Subcutaneous abdominal adipose tissue (tissue), 5 donors: ENCODE data around the gene SMG6.
A peak's percentile ranks its signal among the peaks of the same experiment; 100 is the strongest.

Experiments used
- H3K27ac ChIP-seq: one replicate; pipeline ENCODE4 v1.7.0; 2013; ENCODE audit warnings: low read depth, mild to moderate bottlenecking, inconsistent platforms, low read length, moderate library complexity
- H3K27me3 ChIP-seq, 5 donors: one replicate each; pipeline ENCODE4 v1.7.0; 2013; ENCODE audit warnings: low read length in 5 of 5, inconsistent platforms in 1 of 5; ENCODE audit not compliant: control insufficient read depth in 5 of 5, insufficient read depth in 4 of 5
- H3K36me3 ChIP-seq, 5 donors: one replicate each; pipeline ENCODE4 v1.7.0; 2013; ENCODE audit warnings: low read length in 5 of 5; ENCODE audit not compliant: control insufficient read depth in 5 of 5, insufficient read depth in 5 of 5
- H3K4me1 ChIP-seq, 5 donors: one replicate each; pipeline ENCODE4 v1.7.0; 2013; ENCODE audit warnings: low read length in 5 of 5, mild to moderate bottlenecking in 3 of 5, moderate library complexity in 1 of 5; ENCODE audit not compliant: control insufficient read depth in 5 of 5, insufficient read depth in 5 of 5
- H3K4me3 ChIP-seq, 5 donors: one replicate each; pipeline ENCODE4 v1.7.0; 2013; ENCODE audit warnings: low read length in 5 of 5, low read depth in 1 of 5
- H3K9ac ChIP-seq, 5 donors: one replicate each; pipeline ENCODE4 v1.7.0; 2013; ENCODE audit warnings: low read length in 5 of 5, mild to moderate bottlenecking in 4 of 5, moderate library complexity in 3 of 5
- H3K9me3 ChIP-seq, 5 donors: one replicate each; pipeline ENCODE4 v1.7.0; 2013; ENCODE audit warnings: low read length in 5 of 5; ENCODE audit not compliant: control insufficient read depth in 5 of 5
- donor health status: healthy.
- donor health status: healthy.
- donor health status: healthy.
- donor health status: healthy.
- donor health status: healthy.

Gene SMG6

DNA sequence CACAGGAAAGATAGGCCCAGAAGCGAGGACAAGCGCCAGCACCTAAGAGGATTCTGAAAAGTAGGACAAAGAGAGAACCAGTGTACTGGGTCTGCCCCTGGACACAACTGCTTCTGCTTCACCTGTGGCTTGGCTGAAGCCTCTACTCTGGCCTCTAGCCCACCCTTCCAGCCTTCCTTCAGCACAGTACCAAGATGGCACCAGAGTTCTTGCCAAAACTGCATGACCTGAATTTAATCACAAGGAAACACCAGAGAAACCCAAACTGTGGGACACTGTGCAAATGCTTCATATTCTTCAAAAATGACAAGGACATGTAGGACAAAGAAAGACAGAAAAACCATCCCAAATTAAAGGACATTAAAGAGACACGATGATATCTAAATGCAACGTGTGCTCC lies 116.6 kb downstream of the SMG6 start:
- H3K27ac ChIP-seq: no peak overlapping the region
- no peaks in the 10 kb centered on the region for H3K27me3 ChIP-seq
- peaks cover 9 to 38% (median 32%) of the 10 kb centered on the region in 5 donors for H3K36me3 ChIP-seq
- no peaks in the 10 kb centered on the region for H3K9me3 ChIP-seq
- H3K4me3 ChIP-seq: no peak overlapping the region
- no peak overlapping the region for H3K9ac ChIP-seq
- H3K4me1 ChIP-seq: peaks cover 12 to 45% (median 24%) of the 10 kb centered on the region in 5 donors

DNA sequence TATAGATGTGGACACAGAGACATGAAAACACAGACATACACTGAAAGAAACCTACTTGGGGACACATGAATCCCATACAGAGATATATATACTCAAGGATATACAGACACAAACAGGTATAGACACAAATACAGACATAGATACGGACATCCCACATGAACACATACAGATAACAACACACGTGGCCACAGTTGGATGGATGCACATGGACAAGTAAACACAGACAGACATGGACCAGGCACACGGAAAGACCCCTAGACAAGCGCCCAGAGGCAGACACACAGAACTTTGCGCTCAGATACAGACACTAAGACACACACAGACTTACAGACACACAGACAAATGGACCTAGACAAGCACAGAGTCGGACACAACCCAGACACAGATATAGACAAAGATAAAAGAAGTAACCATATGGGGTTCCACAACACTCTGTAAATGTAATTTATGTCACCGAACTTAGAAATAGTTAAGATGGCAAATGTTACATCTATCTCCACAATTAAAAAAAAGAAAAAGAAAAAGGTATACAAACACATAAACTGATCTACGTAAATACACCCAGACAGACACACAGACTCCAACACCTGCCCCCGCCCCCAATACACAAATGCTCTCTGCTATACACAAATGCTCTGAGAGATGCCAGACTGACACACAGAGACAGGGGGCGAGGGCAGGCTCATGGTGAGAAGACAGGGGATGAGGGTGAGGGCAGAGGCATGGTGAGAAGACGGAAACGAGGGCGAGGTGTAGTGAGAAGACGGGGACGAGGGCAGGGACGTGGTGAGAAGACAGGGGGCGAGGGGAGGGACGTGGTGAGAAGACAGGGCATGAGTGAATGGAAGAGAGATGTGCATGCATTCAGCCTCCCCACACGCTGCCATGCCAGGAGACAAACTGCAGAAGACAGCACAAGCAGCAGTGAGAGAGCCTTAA lies 118.3 kb downstream of the SMG6 start:
- H3K9ac ChIP-seq: no peak overlapping the region
- peaks cover 23 to 47% (median 36%) of the 10 kb centered on the region in 5 donors for H3K4me1 ChIP-seq
- no peak overlapping the region for H3K4me3 ChIP-seq
- H3K27ac ChIP-seq: no peak overlapping the region
- no peaks in the 10 kb centered on the region for H3K27me3 ChIP-seq
- peaks cover 9 to 34% (median 32%) of the 10 kb centered on the region in 5 donors for H3K36me3 ChIP-seq
- H3K9me3 ChIP-seq: no peaks in the 10 kb centered on the region

DNA sequence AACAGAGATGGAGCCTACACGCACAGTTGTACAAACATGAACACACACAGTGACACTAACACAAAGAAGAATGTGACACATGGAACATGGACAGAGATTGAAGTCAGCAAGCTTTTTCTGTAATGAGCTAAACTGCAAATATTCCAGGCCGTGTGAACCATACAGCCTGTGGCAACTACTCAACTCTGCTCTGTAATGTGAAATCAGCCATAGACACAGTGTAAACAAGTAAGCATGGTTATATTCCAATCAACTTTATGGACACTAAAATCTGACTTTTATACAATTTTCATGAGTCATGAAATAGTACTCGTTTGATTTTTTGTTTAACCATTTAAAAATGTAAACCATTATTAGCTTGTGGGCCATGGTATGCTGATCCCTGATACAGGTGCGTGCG lies 120.2 kb downstream of the SMG6 start:
- H3K27ac ChIP-seq: no peak overlapping the region
- H3K36me3 ChIP-seq: peaks cover 9 to 32% (median 30%) of the 10 kb centered on the region in 5 donors
- no peaks in the 10 kb centered on the region for H3K27me3 ChIP-seq
- H3K9me3 ChIP-seq: no peaks in the 10 kb centered on the region
- no peak overlapping the region for H3K9ac ChIP-seq
- H3K4me1 ChIP-seq: peaks cover 33 to 47% (median 44%) of the 10 kb centered on the region in 5 donors
- no peak overlapping the region for H3K4me3 ChIP-seq

DNA sequence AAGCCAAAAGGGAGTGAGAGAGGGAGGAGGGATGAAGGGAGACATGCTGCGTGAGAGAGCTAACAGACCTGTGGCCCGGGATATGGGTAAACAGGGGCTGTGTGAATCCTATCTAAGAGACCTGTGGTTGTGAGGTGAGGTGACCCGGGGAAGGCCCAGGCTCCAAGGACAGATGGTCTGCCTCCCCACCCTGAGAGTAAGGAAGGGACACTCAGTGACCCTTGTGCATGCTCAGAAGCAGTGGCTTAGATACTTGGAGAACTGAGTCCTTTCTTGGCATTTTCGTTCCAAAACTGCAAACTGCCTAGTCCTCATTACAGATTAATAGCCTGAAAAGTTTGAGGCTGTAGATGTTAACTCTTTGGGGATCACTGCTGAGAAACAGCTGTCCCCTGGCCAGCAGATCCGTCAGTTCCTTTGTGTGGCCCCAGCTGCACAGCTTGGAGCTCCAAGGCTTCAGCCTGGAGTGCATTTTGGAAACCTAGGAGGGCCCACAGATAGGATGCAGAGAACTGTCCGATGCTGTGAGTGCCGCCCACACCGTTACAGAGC lies 121.6 kb downstream of the SMG6 start:
- Histone ChIP-seq H3K9me3 (no peaks in the 10 kb centered on the region), H3K4me3 (no peak overlapping the region), H3K27me3 (no peaks in the 10 kb centered on the region), H3K36me3 (peaks cover 4 to 25% (median 22%) of the 10 kb centered on the region in 5 donors), H3K27ac (peak overlapping the region; percentile 86), H3K4me1 (peaks cover 35 to 57% (median 57%) of the 10 kb centered on the region in 5 donors), H3K9ac (no peak overlapping the region)

DNA sequence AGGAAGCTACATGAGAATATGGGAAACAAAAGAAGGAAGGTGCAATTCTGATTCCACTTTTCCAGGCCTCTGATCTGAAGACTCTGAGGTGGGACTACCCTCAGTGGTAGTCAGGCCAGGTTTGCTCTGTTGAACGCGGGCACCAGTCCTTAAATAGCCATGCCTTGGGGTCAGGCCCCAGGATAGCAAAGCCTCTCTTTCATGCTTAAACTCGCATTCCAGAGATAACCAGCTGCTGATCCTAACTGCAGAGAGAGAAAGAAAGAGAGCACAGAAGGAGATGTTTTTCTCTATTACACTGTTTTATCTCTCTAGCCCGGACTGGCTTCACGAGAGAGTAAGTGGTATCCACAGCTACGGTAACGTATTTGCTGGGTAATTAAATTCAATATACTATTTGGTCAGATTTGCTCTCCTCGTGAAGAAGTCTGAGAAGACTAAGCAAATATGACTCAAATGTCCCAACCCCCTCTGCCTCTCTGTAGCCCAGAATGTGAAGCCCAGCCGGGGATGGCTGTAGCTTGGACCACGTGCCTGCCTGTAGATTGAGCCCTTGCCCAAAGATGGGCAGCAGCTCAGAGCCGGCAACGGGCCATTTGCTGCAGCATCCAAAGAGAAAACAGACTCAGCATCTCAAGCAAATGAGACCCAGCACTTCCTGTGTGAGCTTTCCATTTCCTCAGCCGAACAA lies 122.2 kb downstream of the SMG6 start:
- peaks cover 3 to 19% (median 17%) of the 10 kb centered on the region in 5 donors for H3K36me3 ChIP-seq

DNA sequence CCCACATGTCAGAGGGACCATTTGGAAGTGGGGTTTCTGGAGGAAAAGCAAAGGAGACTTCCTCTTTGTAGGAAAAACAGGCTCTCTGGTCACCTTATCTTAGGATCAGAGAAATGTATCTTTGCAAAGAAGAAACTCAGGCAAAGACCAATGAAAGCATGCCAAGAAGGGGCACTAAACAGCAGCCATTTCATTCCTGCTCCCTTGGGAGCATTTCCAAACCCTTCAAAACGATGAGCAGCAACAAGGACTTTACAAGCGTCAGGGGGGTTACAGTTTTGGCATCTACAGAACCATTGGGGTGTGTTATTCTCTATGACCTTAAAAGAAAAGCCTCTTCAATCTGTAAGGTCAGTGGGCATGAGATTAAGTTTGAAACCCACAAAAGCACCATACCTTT lies 122.8 kb downstream of the SMG6 start:
- H3K36me3 ChIP-seq: peaks cover 0 to 13% (median 11%) of the 10 kb centered on the region in 5 donors
- H3K27me3 ChIP-seq: no peaks in the 10 kb centered on the region
- no peak overlapping the region for H3K9ac ChIP-seq
- no peak overlapping the region for H3K4me3 ChIP-seq
- H3K9me3 ChIP-seq: no peaks in the 10 kb centered on the region
- peaks cover 45 to 69% (median 69%) of the 10 kb centered on the region in 5 donors for H3K4me1 ChIP-seq
- H3K27ac ChIP-seq: peak overlapping the region; percentile 86

More for the DNA sequence above, 122.2 kb downstream of the SMG6 start:
- H3K4me3 ChIP-seq: no peak overlapping the region
- H3K9ac ChIP-seq: no peak overlapping the region
- H3K4me1 ChIP-seq: peaks cover 42 to 63% (median 63%) of the 10 kb centered on the region in 5 donors
- H3K27me3 ChIP-seq: no peaks in the 10 kb centered on the region
- no peaks in the 10 kb centered on the region for H3K9me3 ChIP-seq
- peak overlapping the region; percentile 86 for H3K27ac ChIP-seq

DNA sequence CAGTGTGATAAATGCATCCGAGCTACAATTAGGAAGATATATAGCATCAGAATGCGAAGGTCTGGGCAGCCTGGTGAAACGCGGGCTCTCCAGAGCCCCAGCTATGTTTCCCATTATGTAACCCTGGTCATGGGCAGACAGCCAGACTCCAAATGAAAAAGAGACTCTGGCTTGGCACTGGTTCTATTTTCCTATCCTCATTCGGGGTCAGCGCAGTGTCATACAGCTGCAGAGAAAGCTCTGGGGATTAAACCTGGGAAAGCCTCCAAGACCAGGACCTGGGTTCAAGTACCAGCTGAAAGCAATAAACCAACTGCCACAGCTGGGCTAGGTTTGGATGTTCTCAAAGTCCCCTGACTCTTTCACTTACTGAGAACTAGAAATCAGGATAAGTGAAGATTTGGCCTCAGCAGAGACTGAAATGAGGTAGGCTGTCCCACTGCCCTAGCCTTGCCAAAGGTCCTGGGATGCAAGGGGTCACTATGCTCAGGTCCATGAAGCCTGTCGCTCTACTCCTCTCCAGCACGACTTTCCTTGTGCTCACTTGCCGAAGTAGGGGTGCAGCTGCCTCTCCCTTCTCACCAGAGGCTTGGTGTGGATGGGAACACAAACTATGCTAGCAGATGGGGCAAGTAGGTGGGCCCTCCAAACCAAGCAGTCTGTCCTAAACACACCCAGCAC lies 123.8 kb downstream of the SMG6 start:
- H3K4me3 ChIP-seq: peak overlapping the region in 3 of 5 donors; percentile 30 to 52 (median 32)
- H3K9ac ChIP-seq: peak overlapping the region in 3 of 5 donors; percentile 17 to 73 (median 44)
- no peaks in the 10 kb centered on the region for H3K27me3 ChIP-seq
- peak overlapping the region; percentile 86 for H3K27ac ChIP-seq
- peaks cover 0 to 6% (median 2%) of the 10 kb centered on the region in 5 donors for H3K36me3 ChIP-seq
- peaks cover 54 to 79% (median 79%) of the 10 kb centered on the region in 5 donors for H3K4me1 ChIP-seq
- no peaks in the 10 kb centered on the region for H3K9me3 ChIP-seq

DNA sequence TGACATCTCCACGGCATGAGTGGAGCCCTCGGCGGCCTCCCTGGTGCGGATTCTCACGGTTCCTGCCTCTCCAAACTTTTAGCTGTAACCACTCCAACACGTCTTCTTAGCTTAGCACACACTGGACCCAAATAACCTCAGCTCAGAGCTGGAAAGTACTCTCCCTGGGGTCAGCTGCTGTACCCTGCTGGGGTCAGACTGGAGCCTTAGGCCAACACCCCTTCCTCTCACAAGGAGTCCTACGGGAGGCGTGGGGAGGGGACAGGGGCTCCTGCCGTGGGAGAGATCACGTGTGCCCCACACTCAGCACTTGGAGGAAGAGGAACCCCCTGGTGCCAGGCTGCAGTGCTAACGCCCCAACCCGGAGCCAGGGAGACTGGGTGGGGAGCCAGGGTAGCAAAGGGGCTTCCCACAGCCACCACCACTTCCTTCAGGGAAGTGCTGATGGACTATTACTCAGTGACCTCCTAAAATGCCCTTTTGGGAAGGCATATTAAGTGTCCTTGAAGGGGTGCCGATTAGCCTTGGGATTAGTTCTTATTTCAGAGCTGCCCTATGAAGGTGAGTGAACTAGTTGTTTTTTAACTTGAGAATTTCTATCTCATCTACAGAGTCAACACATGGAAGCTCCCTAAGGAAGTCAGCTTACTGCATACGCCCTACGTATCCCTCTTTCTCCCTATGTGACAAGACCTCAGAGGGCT lies 124.6 kb downstream of the SMG6 start:
- Histone ChIP-seq H3K4me3 (peak overlapping the region in 3 of 5 donors; percentile 30 to 37 (median 32)), H3K9ac (peak overlapping the region in 3 of 5 donors; percentile 17 to 73 (median 44)), H3K27ac (peak overlapping the region; percentile 86)

DNA sequence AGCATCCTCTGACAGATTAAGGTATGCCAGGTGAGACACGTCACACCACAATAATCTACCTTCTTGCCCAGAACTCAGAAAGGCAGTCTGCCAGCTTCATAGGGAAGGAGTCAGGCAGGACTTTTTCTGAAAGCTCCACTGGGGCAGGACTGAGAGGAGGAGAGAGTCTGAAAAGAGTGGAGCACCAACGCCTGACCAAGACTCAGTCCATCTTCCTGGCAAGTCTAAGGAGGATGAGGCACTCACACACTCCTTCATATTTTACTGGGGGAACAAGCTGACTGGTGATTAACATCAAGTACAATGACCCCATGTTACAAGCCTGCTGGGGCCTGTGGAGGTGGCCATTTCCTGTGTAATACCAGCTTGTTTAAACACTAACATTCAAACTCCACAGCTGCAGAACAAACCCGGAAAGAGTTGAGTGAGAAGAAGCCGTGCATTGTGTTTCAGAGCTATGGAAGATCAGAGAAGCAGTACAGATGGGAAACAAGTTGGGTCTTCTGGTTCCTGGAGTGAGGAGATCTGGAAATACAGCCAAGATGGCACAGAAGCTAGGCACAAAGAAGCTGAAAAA lies 126.3 kb downstream of the SMG6 start:
- H3K4me1 ChIP-seq: peaks cover 72 to 100% (median 99%) of the 10 kb centered on the region in 5 donors
- peaks cover 0 to 3% (median 0%) of the 10 kb centered on the region in 5 donors for H3K36me3 ChIP-seq
- no peaks in the 10 kb centered on the region for H3K9me3 ChIP-seq
- H3K9ac ChIP-seq: no peak overlapping the region
- peak overlapping the region; percentile 86 for H3K27ac ChIP-seq
- H3K4me3 ChIP-seq: no peak overlapping the region
- H3K27me3 ChIP-seq: no peaks in the 10 kb centered on the region

More for the DNA sequence above, 124.6 kb downstream of the SMG6 start:
- Histone ChIP-seq H3K36me3 (peaks cover 0 to 6% (median 2%) of the 10 kb centered on the region in 5 donors), H3K27me3 (no peaks in the 10 kb centered on the region), H3K9me3 (no peaks in the 10 kb centered on the region), H3K4me1 (peaks cover 60 to 87% (median 87%) of the 10 kb centered on the region in 5 donors)
